ENCODE results near the gene MIPEP. TPM values are rescaled to one million over a fixed set of nuclear protein-coding genes. Genes with fewer than 3 reads are reported as not detected.

The MIPEP gene
- total and polyA plus RNA-seq, 2 donors (not counting 1 experiment from before 2014, with no cell fraction given), result 90.0 to 92.5 TPM

DNA sequence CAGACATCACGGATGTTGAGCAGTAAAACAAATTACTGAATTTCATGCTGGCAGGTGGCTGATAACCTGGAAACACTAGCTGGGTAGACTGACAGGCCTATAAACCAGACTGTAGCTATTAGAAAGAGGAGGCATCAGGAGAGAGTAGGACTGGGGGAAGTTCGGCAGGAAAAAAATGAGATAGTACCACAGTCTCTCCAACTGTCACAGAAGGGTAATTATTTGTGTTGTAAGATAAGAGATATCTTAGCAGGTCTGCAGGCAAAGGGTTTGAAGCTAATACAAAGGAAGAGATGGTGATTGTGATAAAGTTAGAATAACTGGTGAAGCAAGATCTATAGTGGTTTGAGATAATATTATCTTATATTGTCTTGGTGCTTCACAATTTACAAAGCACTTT is 41.7 kb downstream of the MIPEP start:
- Histone ChIP-seq H3K9ac (ENCODE audit: insufficient read depth, low read length) (no peak overlapping the region), H3K4me3 (replicated peaks in 1 of 4; ENCODE audit: control extremely low read depth in 1 of 4, insufficient read depth in 1 of 4, low read depth in 3 of 4, low read length in 4 of 4) (no peak overlapping the region), H3K9me3 (ENCODE audit: control insufficient read depth, insufficient read depth, low read depth, low read length) (no peaks in the 10 kb centered on the region), H3K4me2 (ENCODE audit: extremely low read depth, insufficient read depth, low read length) (no peak overlapping the region), H3K27me3 (ENCODE audit: control insufficient read depth, insufficient read depth, low read length) (no peaks in the 10 kb centered on the region), H3K4me1 (ENCODE audit: control insufficient read depth, extremely low read depth, insufficient read depth, low read length) (no peaks in the 10 kb centered on the region), H3K36me3 (ENCODE audit: control insufficient read depth, insufficient read depth, low read length) (peaks cover 4% of the 10 kb centered on the region), H3K27ac (ENCODE audit: insufficient read depth, low read length) (no peak overlapping the region), H3K79me2 (ENCODE audit: control insufficient read depth, insufficient read depth, low read length) (no peaks in the 10 kb centered on the region), H4K20me1 (ENCODE audit: control insufficient read depth, extremely low read depth, insufficient read depth, low read length) (no peaks in the 10 kb centered on the region), H2AFZ (ENCODE audit: low read length) (no peak overlapping the region)
- TF ChIP-seq EZH2 (IDR thresholded peaks at IDR 0.05; ENCODE audit: low read length, missing control alignments), result no peak
- TF ChIP-seq, protein P1, sequence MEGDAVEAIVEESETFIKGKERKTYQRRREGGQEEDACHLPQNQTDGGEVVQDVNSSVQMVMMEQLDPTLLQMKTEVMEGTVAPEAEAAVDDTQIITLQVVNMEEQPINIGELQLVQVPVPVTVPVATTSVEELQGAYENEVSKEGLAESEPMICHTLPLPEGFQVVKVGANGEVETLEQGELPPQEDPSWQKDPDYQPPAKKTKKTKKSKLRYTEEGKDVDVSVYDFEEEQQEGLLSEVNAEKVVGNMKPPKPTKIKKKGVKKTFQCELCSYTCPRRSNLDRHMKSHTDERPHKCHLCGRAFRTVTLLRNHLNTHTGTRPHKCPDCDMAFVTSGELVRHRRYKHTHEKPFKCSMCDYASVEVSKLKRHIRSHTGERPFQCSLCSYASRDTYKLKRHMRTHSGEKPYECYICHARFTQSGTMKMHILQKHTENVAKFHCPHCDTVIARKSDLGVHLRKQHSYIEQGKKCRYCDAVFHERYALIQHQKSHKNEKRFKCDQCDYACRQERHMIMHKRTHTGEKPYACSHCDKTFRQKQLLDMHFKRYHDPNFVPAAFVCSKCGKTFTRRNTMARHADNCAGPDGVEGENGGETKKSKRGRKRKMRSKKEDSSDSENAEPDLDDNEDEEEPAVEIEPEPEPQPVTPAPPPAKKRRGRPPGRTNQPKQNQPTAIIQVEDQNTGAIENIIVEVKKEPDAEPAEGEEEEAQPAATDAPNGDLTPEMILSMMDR (conservative IDR thresholded peaks at IDR 0.05 in 1 of 2, IDR thresholded peaks at IDR 0.05 in 1 of 2; ENCODE audit: low read depth in 1 of 2, low read length in 2 of 2), result no peak
- DNase-seq (ENCODE audit: low read depth in 2 of 2), result no peak

DNA sequence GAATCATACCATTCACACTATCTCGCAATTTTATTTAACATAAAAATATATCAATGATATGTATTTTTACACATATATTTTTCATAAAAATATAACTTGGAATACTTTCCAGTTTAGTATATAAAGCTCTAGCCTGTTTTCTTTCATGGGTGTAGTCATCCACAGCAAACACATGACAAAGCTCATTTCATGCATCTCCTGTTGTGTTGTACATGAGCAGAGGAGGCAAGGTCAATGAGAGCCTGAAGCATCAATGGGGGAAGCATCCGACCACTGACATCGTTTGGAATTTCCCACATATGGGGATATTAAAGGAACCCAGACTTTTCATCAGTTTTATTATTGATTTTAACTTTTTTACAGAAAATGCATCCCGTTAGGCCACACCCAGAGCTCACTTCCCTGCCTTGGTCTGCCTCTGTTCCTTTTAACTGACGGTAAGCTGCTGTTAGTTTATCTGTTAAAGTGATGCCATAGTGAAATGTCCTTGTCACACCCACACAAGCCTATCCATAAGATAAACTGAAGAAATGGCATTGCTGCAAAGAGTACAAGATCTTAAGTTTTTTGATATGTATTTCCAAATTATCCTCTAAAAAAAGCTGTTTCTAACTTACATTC is 44.0 kb downstream of the MIPEP start:
- Histone ChIP-seq H2AFZ (ENCODE audit: low read length) (no peak overlapping the region), H3K4me1 (ENCODE audit: control insufficient read depth, extremely low read depth, insufficient read depth, low read length) (no peaks in the 10 kb centered on the region), H3K27me3 (ENCODE audit: control insufficient read depth, insufficient read depth, low read length) (no peaks in the 10 kb centered on the region), H3K9ac (ENCODE audit: insufficient read depth, low read length) (no peak overlapping the region), H3K4me2 (ENCODE audit: extremely low read depth, insufficient read depth, low read length) (no peak overlapping the region), H3K4me3 (replicated peaks in 1 of 4; ENCODE audit: control extremely low read depth in 1 of 4, insufficient read depth in 1 of 4, low read depth in 3 of 4, low read length in 4 of 4) (no peak overlapping the region), H3K36me3 (ENCODE audit: control insufficient read depth, insufficient read depth, low read length) (no peaks in the 10 kb centered on the region), H3K9me3 (ENCODE audit: control insufficient read depth, insufficient read depth, low read depth, low read length) (no peaks in the 10 kb centered on the region), H4K20me1 (ENCODE audit: control insufficient read depth, extremely low read depth, insufficient read depth, low read length) (no peaks in the 10 kb centered on the region), H3K79me2 (ENCODE audit: control insufficient read depth, insufficient read depth, low read length) (no peaks in the 10 kb centered on the region), H3K27ac (ENCODE audit: insufficient read depth, low read length) (no peak overlapping the region)
- no peak for DNase-seq (ENCODE audit: low read depth in 2 of 2)
- TF ChIP-seq EZH2 (IDR thresholded peaks at IDR 0.05; ENCODE audit: low read length, missing control alignments), result no peak
- TF ChIP-seq, protein P1 (conservative IDR thresholded peaks at IDR 0.05 in 1 of 2, IDR thresholded peaks at IDR 0.05 in 1 of 2; ENCODE audit: low read depth in 1 of 2, low read length in 2 of 2), result no peak

DNA sequence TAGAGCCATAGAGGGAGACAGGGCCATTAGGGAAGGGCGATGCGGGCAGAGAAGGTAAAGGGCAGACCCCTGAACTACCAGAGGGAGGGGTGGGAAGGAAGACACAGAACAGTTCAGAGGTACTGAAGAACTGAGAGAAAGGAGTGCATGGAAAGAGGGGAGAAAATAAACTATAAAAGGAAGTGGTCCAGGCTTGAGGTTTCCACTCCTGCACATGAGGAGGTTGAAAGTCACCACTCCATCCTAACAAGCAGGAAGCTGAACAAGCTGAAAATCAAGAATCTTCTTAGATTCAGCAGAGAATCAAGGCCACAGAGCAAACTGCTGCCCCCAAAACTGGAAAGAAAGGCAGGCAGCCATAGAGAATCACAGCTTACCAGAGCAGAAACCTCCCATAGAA is 45.1 kb downstream of the MIPEP start:
- Histone ChIP-seq H3K27me3 (ENCODE audit: control insufficient read depth, insufficient read depth, low read length) (no peaks in the 10 kb centered on the region), H3K79me2 (ENCODE audit: control insufficient read depth, insufficient read depth, low read length) (no peaks in the 10 kb centered on the region), H3K27ac (ENCODE audit: insufficient read depth, low read length) (no peak overlapping the region), H3K9me3 (ENCODE audit: control insufficient read depth, insufficient read depth, low read depth, low read length) (no peaks in the 10 kb centered on the region), H3K36me3 (ENCODE audit: control insufficient read depth, insufficient read depth, low read length) (no peaks in the 10 kb centered on the region), H2AFZ (ENCODE audit: low read length) (no peak overlapping the region), H3K4me1 (ENCODE audit: control insufficient read depth, extremely low read depth, insufficient read depth, low read length) (no peaks in the 10 kb centered on the region), H4K20me1 (ENCODE audit: control insufficient read depth, extremely low read depth, insufficient read depth, low read length) (no peaks in the 10 kb centered on the region), H3K4me3 (replicated peaks in 1 of 4; ENCODE audit: control extremely low read depth in 1 of 4, insufficient read depth in 1 of 4, low read depth in 3 of 4, low read length in 4 of 4) (no peak overlapping the region), H3K9ac (ENCODE audit: insufficient read depth, low read length) (no peak overlapping the region), H3K4me2 (ENCODE audit: extremely low read depth, insufficient read depth, low read length) (no peak overlapping the region)
- no peak for TF ChIP-seq EZH2 (IDR thresholded peaks at IDR 0.05; ENCODE audit: low read length, missing control alignments)
- TF ChIP-seq, protein P1 (conservative IDR thresholded peaks at IDR 0.05 in 1 of 2, IDR thresholded peaks at IDR 0.05 in 1 of 2; ENCODE audit: low read depth in 1 of 2, low read length in 2 of 2), result no peak
- DNase-seq (ENCODE audit: low read depth in 2 of 2), result no peak
